ENCODE data around the gene MYBPH.

MYBPH gene

DNA sequence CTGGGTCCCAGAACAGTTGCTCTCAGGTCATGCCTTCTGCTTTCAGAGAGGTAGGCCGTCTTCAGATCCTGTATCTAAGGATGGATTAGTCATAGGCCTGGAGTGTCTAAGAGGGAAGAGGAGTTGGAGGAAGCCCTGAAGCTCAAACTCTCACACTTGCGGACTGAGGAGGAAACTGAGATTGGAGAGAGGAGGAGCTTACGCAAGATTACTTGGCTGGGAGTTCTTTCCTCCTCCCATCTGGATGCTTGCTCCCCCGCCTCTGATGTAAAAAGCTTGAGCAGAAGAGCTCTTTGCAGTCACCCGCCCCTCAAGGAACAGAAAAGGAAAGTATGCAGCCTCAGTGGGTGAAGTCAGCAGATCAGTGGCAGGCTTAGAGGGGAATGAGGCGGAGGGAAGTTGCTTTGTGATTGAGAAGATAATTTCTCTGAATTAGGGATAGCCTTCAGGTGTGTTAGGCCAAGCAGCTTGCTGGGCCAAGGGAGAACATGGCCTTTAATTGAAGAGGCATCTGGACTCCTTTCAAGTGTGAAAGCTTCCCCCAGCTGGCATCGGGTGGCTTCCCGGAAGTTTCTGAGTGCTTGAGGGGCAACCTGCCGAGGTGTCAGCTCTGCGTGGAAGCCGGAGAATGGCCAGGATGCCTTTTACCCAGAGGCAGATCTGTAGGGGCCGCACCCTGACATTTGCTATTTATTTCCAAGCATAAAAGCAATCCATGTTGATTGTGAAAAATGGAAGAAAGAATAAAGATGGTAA, 41.5 kb downstream of the MYBPH start:
- no peaks in the 10 kb centered on the region for H4K20me1 ChIP-seq (ENCODE audit: insufficient read depth, low read length)
- H3K4me1 ChIP-seq (ENCODE audit: insufficient read depth, low read length, severe bottlenecking), result no peaks in the 10 kb centered on the region
- no peak overlapping the region for H3K4me3 ChIP-seq (ENCODE audit: low read depth, low read length, poor library complexity, severe bottlenecking)

DNA sequence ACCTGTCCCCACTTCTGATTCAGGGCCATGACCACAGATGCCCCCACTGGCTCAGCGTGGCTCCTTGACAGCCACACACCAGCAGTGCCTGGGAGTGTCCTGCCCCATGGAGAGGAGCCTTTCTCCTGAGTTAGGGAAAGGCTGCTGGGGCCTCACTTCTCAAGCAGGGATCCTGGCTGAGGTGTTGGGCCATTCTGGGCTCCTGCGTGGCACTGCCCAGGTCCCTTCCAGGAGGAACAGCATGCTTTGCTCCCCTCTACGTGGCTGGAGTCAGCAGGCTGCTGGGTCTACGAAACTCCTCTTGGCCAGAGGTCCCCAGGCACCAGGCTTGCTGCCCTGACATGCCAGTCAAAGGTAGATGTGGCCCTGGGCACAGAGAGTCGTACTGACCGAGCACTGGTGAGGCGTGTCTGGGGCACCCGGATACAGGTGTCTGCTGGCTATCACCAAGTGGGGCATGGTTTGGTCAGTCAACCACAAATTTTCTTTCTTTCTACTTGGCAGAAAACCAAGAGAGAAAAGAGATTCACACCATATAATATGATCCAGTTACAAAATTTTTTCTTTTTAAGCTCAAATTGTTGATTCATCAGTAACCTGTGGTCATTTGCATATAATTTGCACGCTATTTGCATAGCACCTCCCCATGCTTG, 44.0 kb downstream of the MYBPH start:
- H3F3A ChIP-seq (ENCODE audit: insufficient read depth, low read length), result no peaks in the 10 kb centered on the region
- no peaks in the 10 kb centered on the region for H3K4me1 ChIP-seq (ENCODE audit: insufficient read depth, low read length, severe bottlenecking)

More for the DNA sequence above, 41.5 kb downstream of the MYBPH start:
- peaks cover 3% of the 10 kb centered on the region; the same call in 1 of the 2 replicates for H3K27me3 ChIP-seq (ENCODE audit: insufficient read depth, low read length)
- no peaks in the 10 kb centered on the region for H3K9me2 ChIP-seq (ENCODE audit: low read depth, low read length)
- H3K36me3 ChIP-seq (ENCODE audit: insufficient read depth, low read length), result no peaks in the 10 kb centered on the region
- no peak overlapping the region for H2AFZ ChIP-seq (ENCODE audit: low read length)
- no peak overlapping the region for H3K4me2 ChIP-seq (ENCODE audit: low read length)
- TF ChIP-seq, protein P1, sequence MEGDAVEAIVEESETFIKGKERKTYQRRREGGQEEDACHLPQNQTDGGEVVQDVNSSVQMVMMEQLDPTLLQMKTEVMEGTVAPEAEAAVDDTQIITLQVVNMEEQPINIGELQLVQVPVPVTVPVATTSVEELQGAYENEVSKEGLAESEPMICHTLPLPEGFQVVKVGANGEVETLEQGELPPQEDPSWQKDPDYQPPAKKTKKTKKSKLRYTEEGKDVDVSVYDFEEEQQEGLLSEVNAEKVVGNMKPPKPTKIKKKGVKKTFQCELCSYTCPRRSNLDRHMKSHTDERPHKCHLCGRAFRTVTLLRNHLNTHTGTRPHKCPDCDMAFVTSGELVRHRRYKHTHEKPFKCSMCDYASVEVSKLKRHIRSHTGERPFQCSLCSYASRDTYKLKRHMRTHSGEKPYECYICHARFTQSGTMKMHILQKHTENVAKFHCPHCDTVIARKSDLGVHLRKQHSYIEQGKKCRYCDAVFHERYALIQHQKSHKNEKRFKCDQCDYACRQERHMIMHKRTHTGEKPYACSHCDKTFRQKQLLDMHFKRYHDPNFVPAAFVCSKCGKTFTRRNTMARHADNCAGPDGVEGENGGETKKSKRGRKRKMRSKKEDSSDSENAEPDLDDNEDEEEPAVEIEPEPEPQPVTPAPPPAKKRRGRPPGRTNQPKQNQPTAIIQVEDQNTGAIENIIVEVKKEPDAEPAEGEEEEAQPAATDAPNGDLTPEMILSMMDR (IDR thresholded peaks at IDR 0.05; ENCODE audit: low read length), result no peak
- TF ChIP-seq EZH2 (IDR thresholded peaks at IDR 0.05; ENCODE audit: borderline replicate concordance, low read length), result no peak
- H3K79me2 ChIP-seq (ENCODE audit: insufficient read depth, low read length), result no peaks in the 10 kb centered on the region
- no peak overlapping the region for H3K9ac ChIP-seq (ENCODE audit: low read length)
- no peaks in the 10 kb centered on the region for H3K9me3 ChIP-seq (ENCODE audit: low read length)
- no peaks in the 10 kb centered on the region for H3F3A ChIP-seq (ENCODE audit: insufficient read depth, low read length)
- no peak overlapping the region for H3K27ac ChIP-seq (ENCODE audit: low read depth, low read length, poor library complexity, severe bottlenecking)

DNA sequence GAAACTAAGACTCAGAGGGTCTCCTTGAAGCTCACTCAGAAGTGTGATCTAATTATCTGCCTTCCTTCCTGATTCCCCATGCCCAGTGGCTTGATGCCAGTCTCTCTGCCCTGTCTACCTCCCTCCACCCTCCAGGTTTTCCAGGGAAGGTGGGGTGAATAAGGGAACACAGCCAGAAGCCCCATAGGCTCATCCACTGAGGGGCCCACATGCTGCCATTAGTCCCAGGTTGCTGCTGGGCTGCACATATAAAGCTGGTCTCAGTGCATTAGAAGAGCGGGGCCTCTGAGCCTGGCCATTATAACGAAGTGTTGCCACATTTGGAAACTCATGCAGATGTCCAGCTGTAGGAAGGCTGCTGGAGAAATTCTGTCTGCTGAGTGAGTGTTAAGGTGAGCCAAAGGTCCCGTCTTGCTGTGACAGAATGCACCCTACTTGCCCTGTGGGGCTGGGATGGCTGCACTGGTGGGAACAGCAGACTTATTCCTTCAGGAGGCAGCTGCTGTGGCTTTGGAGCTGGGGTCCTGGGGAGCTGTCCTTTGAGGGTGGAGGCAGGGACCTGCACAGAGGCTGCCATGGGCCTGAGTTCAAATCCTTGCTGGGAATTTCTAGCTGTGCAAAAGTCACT, 45.2 kb downstream of the MYBPH start:
- Histone ChIP-seq H3K4me1 (ENCODE audit: insufficient read depth, low read length, severe bottlenecking) (no peaks in the 10 kb centered on the region), H3F3A (ENCODE audit: insufficient read depth, low read length) (no peaks in the 10 kb centered on the region), H4K20me1 (ENCODE audit: insufficient read depth, low read length) (no peaks in the 10 kb centered on the region), H3K9me3 (ENCODE audit: low read length) (no peaks in the 10 kb centered on the region), H3K9ac (ENCODE audit: low read length) (no peak overlapping the region), H3K79me2 (ENCODE audit: insufficient read depth, low read length) (no peaks in the 10 kb centered on the region), H3K36me3 (ENCODE audit: insufficient read depth, low read length) (no peaks in the 10 kb centered on the region), H3K4me3 (ENCODE audit: low read depth, low read length, poor library complexity, severe bottlenecking) (no peak overlapping the region), H3K4me2 (ENCODE audit: low read length) (no peak overlapping the region), H3K9me2 (ENCODE audit: low read depth, low read length) (no peaks in the 10 kb centered on the region), H3K27me3 (ENCODE audit: insufficient read depth, low read length) (no peaks in the 10 kb centered on the region), H2AFZ (ENCODE audit: low read length) (no peak overlapping the region), H3K27ac (ENCODE audit: low read depth, low read length, poor library complexity, severe bottlenecking) (no peak overlapping the region)
- TF ChIP-seq EZH2 (IDR thresholded peaks at IDR 0.05; ENCODE audit: borderline replicate concordance, low read length), result no peak
- TF ChIP-seq, protein P1 (IDR thresholded peaks at IDR 0.05; ENCODE audit: low read length), result no peak

More for the DNA sequence above, 44.0 kb downstream of the MYBPH start:
- Histone ChIP-seq H3K9ac (ENCODE audit: low read length) (no peak overlapping the region), H3K27me3 (ENCODE audit: insufficient read depth, low read length) (peaks cover 3% of the 10 kb centered on the region; the same call in 1 of the 2 replicates), H4K20me1 (ENCODE audit: insufficient read depth, low read length) (no peaks in the 10 kb centered on the region), H2AFZ (ENCODE audit: low read length) (no peak overlapping the region), H3K36me3 (ENCODE audit: insufficient read depth, low read length) (no peaks in the 10 kb centered on the region), H3K4me2 (ENCODE audit: low read length) (no peak overlapping the region), H3K4me3 (ENCODE audit: low read depth, low read length, poor library complexity, severe bottlenecking) (no peak overlapping the region), H3K79me2 (ENCODE audit: insufficient read depth, low read length) (no peaks in the 10 kb centered on the region), H3K9me2 (ENCODE audit: low read depth, low read length) (no peaks in the 10 kb centered on the region), H3K9me3 (ENCODE audit: low read length) (no peaks in the 10 kb centered on the region), H3K27ac (ENCODE audit: low read depth, low read length, poor library complexity, severe bottlenecking) (no peak overlapping the region)
- TF ChIP-seq, protein P1 (IDR thresholded peaks at IDR 0.05; ENCODE audit: low read length), result no peak
- no peak for TF ChIP-seq EZH2 (IDR thresholded peaks at IDR 0.05; ENCODE audit: borderline replicate concordance, low read length)

Measured in OCI-LY1 (cell line).